Limb (tissue), 2 donors: ENCODE results near the gene ZIC5.

Experiments used
- DNase-seq, 2 donors: peaks; one replicate each; pipeline ENCODE4 v3.0.0-alpha.2; 2016; ENCODE audit errors: extremely low spot score in 2 of 2

The ZIC5 gene

DNA sequence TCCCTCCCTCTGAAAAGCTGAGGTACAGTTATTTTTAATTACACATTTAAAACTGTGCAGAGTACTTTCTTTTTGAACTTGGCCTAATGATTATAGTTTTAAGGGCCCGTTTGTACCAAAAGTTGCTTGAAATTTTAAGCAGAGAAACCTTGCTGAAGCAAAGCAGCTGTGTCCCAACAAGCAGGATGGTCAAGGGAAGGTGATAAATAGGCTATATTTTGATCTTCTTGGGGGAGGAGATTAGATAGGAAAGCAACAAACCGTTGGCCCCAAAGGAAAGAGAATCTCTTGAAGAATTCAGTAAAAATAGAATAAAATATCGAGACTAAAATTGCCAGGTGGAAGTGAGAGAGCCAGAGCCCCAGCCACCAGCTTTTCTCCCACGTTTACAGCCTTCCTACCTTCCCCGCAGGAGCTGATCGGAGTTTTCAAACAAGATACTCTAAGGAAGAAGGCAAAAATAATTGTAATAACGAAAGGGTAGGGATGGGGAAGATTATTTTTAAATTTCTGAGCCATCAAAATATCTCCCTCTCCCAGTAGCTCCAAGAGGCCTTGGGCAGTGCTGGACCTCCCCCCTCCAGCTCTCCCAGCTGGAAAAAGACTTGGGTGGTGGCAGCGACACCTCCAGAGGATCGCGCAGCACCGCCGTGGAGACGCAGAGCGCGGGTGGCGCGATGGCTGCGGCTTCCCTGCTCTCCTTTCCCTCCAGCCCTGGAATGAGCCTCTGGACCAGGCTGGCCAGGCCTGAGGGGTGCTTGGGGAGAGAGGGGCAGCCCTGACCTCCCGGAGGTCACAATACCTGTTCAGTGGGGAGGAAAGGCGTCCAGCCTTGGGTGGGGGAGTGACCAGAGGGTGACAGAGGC, 15.8 kb upstream of the ZIC5 start:
- DNase-seq, result peak in 1 of 2 donors; percentile 63

DNA sequence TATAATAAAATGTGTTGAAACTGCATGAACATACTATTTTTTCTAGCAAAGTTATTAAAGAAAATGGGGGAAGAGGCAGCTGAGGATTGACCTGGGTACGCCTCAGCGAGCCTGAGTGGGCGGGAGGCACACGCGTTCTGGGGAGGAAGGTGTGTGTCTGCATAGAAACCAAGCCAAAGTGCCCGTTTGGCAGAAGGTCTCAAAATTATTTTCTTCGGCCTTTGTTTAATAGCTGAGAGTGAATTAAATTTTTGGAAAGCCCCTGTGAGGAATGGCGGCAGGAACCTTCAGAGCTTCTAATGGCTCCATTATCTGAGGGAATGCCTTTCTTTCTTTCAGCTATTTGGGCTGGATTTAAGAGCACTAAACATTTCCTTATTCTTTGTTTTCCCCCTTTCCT, 15.2 kb upstream of the ZIC5 start:
- peak in 1 of 2 donors; percentile 56 for DNase-seq

DNA sequence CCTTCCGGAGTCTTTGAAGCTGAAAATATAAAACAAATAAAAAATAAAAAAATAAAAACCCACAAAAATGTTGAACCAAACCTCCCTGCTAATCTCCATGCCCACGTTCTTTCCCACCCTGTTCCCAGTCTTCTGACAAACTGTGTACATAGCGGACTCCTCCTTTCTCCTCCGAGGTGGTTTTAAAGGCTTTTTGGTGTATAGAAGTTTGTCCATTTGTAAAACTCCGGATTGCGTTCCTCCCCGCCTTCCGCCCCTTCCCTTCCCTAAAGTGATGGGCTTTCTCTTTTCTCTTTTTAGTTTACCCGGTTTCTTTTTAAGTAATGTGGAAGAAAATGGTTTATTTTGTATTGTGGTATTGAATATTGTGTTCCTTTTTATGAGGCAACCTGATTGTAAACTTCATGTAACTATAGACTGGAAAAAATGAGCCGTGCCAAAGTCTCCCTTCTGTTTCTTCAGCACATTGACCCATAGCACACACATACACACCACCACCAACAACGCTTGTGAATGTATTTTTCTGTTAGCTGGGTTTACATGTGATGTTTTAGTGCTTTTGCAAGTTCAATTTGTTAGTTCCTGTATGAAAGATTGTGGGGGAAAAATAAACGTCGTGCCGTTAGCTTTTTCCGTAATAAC, 14.4 kb upstream of the ZIC5 start:
- DNase-seq, result no peak

DNA sequence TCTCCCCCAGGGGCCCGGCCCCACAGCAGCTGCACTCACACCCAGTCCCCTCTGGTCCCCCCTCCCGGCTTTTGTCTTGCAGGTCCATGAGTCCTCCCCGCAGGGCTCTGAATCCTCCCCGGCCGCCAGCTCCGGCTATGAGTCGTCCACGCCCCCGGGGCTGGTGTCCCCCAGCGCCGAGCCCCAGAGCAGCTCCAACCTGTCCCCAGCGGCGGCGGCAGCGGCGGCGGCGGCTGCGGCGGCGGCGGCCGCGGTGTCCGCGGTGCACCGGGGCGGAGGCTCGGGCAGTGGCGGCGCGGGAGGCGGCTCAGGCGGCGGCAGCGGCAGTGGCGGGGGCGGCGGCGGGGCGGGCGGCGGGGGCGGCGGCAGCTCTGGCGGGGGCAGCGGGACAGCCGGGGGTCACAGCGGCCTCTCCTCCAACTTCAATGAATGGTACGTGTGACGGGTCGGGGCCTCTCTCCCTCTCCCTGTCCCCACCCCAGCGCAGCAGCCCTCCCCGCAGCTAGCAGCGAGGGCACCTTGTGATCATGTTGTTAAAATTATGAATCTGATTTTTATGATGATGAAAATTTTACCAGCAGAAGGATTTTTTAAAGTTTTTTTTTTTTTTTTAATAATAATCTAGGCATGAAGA, 13.8 kb upstream of the ZIC5 start:
- DNase-seq, result no peak

DNA sequence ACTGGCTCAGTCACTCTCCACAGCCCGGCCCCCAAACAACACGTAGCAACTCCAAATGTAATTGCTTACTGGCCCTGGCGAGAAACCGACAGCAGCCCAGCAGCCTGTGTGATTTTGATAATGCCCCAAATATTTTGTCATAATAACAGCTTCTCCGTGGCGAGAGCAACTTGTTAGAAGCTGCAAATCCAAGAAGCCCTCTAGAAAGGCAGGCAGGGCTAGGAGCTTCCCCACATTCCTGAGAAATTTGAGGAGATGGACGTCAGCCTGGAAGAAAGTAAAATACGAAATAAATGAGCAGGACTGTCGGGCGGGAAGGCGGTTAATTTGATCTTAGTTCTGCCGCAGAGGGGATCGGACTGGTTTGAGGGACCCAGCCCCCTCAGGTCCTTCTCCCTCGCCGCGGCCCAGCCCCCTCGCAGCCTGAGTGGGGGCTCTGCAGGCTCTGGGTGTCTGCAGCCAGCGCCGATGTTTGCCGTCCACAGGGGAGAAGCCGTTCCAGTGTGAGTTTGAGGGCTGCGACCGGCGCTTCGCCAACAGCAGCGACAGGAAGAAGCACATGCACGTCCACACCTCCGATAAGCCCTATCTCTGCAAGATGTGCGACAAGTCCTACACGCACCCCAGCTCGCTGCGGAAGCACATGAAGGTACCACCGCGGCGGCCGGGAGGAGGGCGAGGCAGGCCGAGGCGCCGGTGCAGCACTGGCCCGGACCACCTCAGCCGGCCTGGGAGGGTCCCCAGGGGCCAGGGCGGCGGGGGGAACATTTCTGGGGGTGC, 13.1 kb upstream of the ZIC5 start:
- no peak for DNase-seq

DNA sequence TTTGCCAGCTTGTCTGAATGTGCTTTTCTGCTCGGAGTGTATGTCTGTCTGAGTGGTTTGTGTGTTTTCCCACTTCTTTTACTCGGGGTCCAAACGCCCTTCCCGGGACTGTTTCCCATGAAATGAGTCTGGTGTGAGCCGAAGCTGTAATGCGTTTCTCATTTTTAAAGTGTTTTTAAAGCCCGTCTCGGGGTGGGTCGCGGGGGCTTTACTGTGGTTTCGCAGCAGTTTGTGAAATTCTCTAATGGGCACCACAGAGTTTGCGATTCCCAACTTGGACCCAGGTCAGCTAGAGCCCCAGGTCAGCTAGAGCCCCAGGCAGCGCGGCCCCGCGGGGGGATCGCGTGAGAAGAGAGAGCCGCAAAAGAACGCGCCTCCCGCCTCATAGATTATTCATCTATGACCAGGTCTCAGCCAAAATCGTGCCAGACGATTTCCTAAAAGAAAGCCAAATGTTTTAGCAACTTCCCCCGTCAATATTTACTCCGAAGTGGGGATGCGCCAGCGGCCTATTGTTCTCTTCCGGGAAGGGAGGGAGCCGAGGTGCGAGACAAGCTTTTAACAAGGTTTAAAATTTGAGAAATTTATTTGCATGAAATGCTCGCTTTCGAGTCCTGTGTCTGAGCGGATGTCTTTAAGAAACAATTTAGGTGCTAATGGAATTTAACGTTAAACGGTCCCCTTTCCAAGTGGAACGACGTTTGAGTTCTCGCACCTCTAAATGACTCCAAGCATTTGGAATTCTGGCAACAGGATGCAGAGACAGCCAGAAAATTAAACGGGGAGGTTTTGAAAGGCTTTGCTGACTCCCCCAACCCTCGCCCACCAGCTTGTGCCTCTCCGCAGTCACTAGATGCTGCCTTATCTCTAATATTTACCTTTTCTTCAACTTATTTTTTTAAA, 12.2 kb upstream of the ZIC5 start:
- no peak for DNase-seq

DNA sequence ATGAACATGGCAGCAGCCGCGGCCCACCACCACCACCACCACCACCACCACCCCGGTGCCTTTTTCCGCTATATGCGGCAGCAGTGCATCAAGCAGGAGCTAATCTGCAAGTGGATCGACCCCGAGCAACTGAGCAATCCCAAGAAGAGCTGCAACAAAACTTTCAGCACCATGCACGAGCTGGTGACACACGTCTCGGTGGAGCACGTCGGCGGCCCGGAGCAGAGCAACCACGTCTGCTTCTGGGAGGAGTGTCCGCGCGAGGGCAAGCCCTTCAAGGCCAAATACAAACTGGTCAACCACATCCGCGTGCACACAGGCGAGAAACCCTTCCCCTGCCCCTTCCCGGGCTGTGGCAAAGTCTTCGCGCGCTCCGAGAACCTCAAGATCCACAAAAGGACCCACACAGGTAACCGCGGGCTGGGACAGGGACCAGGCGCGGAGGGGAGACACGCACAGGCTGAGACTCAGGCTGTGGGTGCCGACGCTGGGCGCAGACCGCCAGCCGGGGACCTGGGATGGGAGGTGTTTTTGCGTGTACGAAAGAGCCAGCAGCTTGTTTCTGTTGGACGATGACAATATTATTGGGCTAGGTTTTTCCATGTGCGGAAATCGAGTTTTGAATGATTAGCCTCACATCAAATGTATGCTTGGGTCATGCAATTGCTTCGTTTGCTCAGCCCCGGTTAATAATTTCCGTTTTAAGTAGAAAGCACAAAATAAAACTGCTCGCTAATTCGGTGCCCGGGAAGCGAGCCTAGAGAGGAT, 11.3 kb upstream of the ZIC5 start:
- DNase-seq, result no peak

DNA sequence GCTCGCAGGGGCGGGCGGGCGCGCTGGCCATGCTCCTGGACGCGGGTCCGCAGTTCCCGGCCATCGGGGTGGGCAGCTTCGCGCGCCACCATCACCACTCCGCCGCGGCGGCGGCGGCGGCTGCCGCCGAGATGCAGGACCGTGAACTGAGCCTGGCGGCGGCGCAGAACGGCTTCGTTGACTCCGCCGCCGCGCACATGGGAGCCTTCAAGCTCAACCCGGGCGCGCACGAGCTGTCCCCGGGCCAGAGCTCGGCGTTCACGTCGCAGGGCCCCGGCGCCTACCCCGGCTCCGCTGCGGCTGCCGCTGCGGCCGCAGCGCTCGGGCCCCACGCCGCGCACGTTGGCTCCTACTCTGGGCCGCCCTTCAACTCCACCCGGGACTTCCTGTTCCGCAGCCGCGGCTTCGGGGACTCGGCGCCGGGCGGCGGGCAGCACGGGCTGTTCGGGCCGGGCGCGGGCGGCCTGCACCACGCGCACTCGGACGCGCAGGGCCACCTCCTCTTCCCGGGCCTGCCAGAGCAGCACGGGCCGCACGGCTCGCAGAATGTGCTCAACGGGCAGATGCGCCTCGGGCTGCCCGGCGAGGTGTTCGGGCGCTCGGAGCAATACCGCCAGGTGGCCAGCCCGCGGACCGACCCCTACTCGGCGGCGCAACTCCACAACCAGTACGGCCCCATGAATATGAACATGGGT, 10.6 kb upstream of the ZIC5 start:
- peak in 1 of 2 donors; percentile 66 for DNase-seq

DNA sequence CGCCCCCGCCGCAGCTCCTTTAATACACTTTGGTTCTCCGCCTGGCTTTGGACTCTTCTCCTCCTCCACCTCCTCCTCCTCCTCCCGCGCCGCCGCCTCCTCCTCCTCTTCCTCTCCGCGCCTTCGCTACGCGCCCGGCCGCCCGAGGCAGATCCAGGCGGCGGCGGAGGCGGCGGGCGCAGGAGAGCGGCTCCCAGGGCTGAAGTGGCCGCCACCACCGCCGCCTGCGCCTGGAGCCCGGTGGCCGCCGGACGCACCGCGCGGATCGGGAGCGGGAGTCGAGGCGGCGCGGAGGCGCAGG, 10.1 kb upstream of the ZIC5 start, which contains the start of gene ZIC2:
Gene ZIC2, plus strand, starts transcription at position 50 of the 301 bp plus-strand sequence. CDS start 281 bp downstream, outside the sequence.
- DNase-seq, result no peak

DNA sequence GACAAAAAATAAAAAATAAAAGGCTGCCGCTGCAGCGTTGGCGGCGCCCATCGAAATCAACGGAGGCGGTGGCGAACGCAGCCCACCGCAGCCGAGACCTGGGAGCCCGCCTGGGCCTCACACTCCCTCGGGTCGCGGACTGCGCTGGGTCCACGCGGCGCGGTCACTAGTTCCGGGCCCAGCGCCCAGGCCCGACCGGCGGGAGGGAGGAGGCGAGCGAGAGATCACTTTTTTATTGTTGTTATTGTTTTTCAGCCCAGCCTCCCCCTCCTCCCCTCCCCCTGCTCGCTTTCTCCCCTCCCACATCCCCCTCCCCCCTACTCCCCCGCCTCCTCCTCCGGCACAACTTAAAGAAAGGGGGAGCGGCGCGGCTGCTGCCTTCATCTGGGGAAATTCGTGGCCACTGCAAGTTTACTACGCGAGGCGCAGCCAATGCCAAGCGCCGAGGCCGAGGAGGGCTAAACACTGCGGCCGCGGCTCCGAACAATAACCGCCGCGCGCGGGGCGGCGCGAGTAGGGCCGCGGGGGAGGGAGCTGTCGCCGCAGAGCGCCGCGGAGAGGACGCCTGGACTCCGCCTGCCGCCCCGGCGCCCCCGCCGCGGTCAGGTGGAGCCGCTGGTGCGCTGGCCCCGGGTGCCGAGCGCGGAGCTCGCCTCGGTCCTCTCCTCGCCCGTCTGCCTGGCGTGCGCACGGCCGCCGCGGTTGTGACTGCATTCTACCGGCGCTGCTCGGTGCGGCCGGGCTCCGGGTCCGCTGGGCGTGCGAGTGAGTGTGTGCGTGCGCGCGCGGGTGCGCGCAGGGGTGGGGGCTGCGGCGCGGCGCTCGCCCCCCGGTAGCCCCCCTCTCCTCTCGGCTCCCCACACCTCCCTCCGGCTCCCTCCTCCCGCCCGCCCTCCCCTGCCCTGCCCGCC, 9.5 kb upstream of the ZIC5 start:
- peak in 1 of 2 donors; percentile 83 for DNase-seq

DNA sequence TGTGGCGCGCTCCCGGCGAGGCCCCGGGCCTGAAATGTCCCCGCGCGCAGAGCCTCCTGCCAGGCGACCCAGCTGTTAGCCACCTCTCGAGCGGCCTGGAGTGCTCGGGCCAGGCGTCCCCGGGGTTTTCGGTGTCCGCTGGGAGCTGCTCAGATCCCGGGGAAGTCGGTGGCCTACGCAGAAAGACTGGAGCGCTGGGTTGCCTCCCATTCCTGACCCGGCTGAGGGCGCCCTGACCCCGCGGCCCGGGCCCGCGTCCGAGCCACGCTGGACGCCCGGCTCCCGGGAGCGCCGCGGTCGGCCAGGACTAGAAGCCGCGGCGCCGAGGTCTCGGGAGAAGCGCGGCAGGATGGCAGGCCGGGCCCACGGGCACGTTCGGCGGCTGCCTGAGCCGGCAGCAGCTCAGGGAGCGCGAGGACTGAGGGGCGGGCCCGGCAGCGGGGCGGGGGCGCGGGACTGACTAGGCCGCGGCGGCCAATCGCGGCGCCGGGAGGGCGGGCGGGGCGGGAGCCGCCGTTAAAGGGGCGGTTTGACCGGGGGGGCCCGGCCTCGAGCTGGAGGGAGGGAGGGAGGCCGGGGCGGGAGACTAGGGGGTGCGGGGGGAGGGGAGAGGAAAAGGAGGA, 8.7 kb upstream of the ZIC5 start:
- peak in 1 of 2 donors; percentile 86 for DNase-seq

DNA sequence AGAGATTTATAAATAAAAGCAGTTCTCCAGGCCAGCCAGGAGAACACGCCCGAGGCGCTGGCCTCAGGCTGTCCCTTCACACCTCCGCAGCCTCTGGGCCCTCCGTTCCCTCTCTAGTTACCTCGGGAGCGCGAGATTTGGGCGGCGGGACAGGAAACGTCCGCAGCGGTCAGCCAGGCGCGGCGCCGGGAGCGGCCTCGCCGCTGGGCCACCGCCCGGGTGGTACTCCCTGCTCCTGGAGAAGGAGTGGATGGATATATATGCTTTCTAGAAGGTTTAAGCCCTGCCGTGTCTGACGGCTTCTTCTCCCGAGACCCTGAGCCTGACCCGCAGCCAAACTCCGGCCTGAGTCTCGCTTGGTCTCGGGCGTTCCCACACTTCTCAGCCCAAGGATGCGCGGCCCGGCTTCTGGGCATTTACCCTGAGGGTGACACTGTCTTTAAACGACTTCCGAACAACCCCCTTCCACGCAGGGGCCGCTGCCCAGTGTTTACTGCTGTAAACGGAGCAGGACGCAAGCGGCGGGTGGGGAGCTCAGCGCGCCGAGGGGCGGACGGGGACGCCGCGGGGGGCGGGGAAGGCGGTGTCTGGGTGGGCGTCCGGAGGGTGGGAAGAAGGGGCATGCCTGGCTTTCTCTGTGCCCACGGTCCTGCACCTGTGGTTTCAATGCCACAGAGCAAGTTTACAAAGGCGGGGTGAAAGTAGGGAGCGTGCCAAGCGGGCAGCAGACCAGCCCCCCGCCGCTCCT, 8.1 kb upstream of the ZIC5 start:
- peak in 1 of 2 donors; percentile 67 for DNase-seq

DNA sequence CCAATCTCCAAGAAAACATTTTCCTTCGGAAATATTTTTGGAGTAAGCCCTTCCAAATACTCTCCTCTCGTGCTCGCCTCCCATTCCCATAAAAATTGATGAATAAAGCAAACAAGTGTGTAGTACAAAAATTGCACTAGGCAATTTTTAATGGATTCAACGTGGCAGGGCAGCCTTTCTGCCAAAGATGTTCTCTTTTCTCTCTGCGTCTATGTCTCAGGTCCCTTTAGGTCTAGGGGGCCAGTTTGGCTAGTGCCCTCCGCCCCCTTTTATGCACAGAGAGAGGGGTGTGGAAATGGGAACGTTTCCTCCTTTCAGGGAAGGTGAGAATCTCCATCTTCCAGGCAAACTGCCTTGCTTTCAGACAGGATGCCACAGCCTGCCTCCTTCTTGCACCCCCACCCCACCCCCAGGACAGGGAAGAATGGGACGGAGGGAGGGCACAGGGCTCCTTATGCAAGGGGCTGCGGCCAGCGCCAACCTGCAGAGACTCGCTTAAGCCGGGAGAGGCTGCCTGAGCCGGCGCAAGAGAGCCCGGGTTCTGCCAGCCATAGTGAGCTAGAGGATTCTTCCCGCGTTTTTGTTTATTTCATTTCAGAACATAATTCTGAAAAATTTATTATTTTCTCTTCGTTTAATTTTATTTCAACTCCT, 7.4 kb upstream of the ZIC5 start:
- peak in 1 of 2 donors; percentile 54 for DNase-seq

DNA sequence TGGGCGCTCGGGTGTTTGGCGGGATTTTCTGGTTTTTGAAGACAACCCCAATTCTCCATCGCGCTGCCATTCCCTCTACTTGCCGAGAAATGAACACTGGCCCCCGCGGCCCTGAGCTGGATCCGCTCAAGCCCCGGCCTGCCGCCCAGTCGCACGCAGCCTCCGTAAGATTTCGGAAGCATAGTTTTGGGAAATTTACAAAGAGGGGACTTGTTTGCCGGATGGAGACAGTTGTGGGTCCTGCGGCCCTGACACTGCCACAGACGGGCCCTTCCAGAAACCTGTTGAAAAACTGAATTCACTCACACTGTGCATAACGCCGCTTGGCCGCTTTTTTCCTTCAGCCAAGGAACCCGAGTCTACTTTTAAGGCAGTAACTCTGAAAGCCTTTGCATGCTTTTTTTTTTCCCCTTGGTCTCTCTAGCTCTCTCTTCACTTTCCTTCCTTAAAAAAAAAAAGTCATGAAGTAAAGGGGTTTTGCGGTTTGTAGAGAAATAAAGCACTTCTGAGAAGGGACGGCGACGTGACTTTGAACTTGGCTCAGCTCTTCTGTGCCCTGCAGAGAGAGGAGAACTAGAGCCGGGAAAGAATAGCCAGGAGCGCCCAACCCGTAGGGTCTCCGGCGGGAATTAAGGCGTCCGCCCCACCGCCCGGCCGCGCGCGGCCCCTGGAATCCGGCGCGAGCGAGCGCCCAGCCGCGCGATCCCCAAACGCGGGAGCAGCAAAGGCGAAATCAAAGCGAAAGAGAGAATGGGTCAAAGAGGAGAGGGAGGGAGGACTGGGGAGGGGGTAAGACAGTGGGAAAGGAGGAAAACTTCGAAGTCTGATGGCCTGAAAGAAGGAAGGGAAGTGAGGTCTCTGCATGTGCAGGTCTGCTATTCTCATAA, 6.6 kb upstream of the ZIC5 start:
- peak in 1 of 2 donors; percentile 45 for DNase-seq

DNA sequence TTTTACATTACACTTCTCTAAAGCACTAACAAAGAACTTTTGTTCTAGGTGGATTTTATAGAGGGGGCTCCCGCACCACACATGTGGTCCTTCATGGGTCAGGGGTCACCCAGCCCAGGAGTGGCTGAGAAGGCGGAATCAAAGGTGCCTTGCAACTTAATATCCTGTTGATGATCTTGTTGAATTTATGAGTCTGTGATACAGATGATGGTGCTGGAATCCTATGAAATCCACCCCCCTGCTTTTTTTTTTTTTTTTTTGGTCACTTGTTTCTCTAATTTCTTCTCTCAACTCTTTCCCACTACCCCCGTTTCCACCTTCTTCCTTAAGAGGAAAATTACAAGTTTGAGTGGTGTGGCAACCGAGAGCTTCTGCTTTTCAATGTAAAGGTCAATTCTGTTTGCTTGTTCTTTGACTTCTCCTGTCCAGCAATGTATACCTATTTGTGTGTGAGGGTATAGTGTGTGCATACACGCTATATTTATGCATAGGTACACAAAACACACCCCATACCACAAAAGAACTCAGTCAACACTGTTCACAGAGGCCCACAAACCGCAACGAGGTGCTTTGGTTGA, 5.9 kb upstream of the ZIC5 start:
- peak in 1 of 2 donors; percentile 20 for DNase-seq
